Measurements from ENCODE around the gene SYTL2. TPM values are rescaled to one million over a fixed set of nuclear protein-coding genes. Genes with fewer than 3 reads are reported as not detected.

Gene SYTL2
- total RNA-seq, 1 experiment from 2014 or later: 5.2 TPM

- peak overlapping the region; percentile 100 for H3K4me2 ChIP-seq (ENCODE audit: insufficient read depth, insufficient read length, low read length)
- H4K5ac ChIP-seq (ENCODE audit: insufficient read length, low read depth, low read length): no peak overlapping the region
- no CpG with 5 or more reads among the region's 10 CpGs for WGBS (ENCODE audit: extremely low coverage, insufficient read length, low lambda C conversion rate)
- H3K14ac ChIP-seq (ENCODE audit: insufficient read depth, low read length): no peak overlapping the region
- Mint-ChIP-seq H3K9me3 (no peaks in the 10 kb centered on the region; a peak in 1 of 5 replicates), H3K27ac (peak overlapping the region; percentile 97 to 99 (median 98)), H3K4me1 (peaks cover 32 to 42% of the 10 kb centered on the region in 2 experiments), H3K27me3 (ENCODE audit: low read depth) (no peaks in the 10 kb centered on the region; the same call in 1 of the 2 replicates), H3K36me3 (ENCODE audit: insufficient read depth in 1 of 3, low read depth in 3 of 3) (peaks cover 41 to 58% (median 49%) of the 10 kb centered on the region in 3 experiments), H3K4me3 (peak overlapping the region; percentile 98 to 100)
- no peak for TF ChIP-seq CTCF (conservative IDR thresholded peaks at IDR 0.05)
- no peaks in the 10 kb centered on the region for H4K20me1 ChIP-seq (ENCODE audit: control insufficient read depth, insufficient read depth, insufficient read length)
- no peaks in the 10 kb centered on the region for H3K4me1 ChIP-seq (ENCODE audit: insufficient read depth, low read length)
- H3K9ac ChIP-seq (ENCODE audit: extremely low read depth, insufficient read length, low read length): peak overlapping the region; percentile 98
- no peak overlapping the region for H3K18ac ChIP-seq (ENCODE audit: insufficient read length, low read depth, low read length)
- no peak overlapping the region for H2AK5ac ChIP-seq (ENCODE audit: insufficient read length, low read length)
- no peak overlapping the region for H2BK120ac ChIP-seq (ENCODE audit: low read depth, low read length, poor library complexity, severe bottlenecking)
- no peak overlapping the region for H4K91ac ChIP-seq (ENCODE audit: insufficient read length, low read depth, low read length)
- no peaks in the 10 kb centered on the region for H3K9me3 ChIP-seq (ENCODE audit: control insufficient read depth, low read depth, low read length)
- no peak overlapping the region for H2BK20ac ChIP-seq (ENCODE audit: low read depth, low read length, poor library complexity, severe bottlenecking)
- no peak overlapping the region for H3K56ac ChIP-seq (ENCODE audit: insufficient read length, low read depth, low read length)
- no peak overlapping the region for H2BK5ac ChIP-seq (ENCODE audit: insufficient read length, low read length)
- no peak for DNase-seq
- H3K23me2 ChIP-seq (ENCODE audit: insufficient read length, low read depth, low read length, poor library complexity, severe bottlenecking): peaks cover 7% of the 10 kb centered on the region
- H3K4ac ChIP-seq (ENCODE audit: low read depth, low read length): no peak overlapping the region
- no peaks in the 10 kb centered on the region; the same call in 1 of the 2 replicates for H3K27me3 ChIP-seq (ENCODE audit: insufficient read depth, low read length)
- no peak overlapping the region for H2BK12ac ChIP-seq (ENCODE audit: insufficient read length, low read depth, low read length)
- no peak overlapping the region for H3T11ph ChIP-seq (ENCODE audit: low read length)
- H2AFZ ChIP-seq (ENCODE audit: low read length): no peak overlapping the region
- no peak overlapping the region for H2BK15ac ChIP-seq (ENCODE audit: low read depth, low read length)
- no peak overlapping the region for H4K8ac ChIP-seq (replicated peaks; ENCODE audit: insufficient read length, low read depth, low read length)
- peaks cover 26% of the 10 kb centered on the region for H3K79me2 ChIP-seq (ENCODE audit: insufficient read depth, low read length)
- no peak overlapping the region for H3K23ac ChIP-seq (ENCODE audit: insufficient read length, low read depth, low read length)
- no peak overlapping the region for H3K27ac ChIP-seq (ENCODE audit: insufficient read length, low read depth, low read length)
- H3K79me1 ChIP-seq (ENCODE audit: insufficient read depth, low read depth, low read length, poor library complexity, severe bottlenecking): no peaks in the 10 kb centered on the region
These were observed 147.7 kb downstream of the SYTL2 start for GRCh38 chr11:85663080-85663752.
